Activated CD8-positive, alpha-beta memory T cell treated with anti-CD3 and anti-CD28 coated beads, Interleukin-2, amount 50 U/mL, for 1 hour (primary cell): ENCODE measurements around the gene REG3G.
"Not testable (repeated sequence)": the region's sequence is repeated elsewhere in the genome, so short reads cannot be mapped to it uniquely, and the experiment has no call there.

Source experiments
- DNase-seq: peaks from one replicate; pipeline ENCODE4 v3.0.0-alpha.2; 2020; ENCODE audit errors: extremely low read depth

Gene REG3G

DNA sequence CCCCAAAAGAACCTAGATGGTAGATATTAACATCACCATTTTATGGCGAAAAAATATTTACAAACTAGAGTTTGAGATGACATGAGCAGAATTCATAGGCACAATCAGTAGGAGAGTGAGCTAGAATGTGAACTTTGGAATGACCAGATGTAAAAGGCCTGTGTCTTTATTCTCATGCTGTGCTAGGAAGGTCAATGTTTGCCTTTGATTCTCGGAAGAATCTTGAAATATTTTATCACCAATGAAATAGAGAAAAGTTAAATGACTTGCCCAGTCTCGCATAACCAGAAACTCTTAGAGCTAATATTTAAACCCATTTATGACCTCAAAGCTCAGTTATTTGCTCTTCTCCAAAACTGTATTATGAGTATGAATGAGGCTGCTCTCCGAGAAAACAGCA, 9.2 kb upstream of the REG3G start:
- no peak for DNase-seq

DNA sequence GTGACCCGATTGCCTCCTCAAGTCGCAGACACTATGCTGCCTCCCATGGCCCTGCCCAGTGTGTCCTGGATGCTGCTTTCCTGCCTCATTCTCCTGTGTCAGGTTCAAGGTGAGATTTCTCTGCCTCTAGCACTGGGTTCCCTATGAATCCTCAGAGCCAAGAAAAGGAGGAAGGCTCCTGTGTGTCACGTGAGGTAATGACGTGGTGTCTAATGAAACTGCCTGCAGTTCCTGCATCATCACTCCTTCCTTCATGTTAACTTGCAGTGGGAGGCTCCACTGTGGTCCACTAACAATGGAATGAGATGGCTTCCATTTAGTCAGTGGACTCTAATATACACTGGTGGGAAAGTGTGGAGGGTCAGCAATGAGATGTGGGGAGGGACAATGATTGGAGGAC, 559 bp downstream of the REG3G start:
- DNase-seq: no peak

DNA sequence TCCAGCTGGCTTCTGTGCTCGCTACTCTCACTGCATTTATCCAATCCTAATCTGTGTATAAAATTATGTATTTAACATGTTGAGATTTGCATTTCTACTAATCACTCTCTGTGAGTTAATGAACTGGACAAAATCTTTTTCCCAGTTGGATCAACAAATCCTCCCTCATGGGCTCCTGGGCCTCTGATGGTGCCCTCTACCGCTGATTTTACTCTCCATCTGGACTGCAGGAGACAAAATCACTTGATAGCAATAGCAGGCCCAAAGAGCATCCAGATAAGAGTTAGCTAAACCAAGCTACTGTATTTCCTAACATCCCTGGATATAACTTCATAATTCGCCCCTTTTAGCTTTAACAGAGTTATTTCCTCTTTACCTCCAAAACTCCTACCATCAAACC, 14.4 kb downstream of the REG3G start:
- no peak for DNase-seq

DNA sequence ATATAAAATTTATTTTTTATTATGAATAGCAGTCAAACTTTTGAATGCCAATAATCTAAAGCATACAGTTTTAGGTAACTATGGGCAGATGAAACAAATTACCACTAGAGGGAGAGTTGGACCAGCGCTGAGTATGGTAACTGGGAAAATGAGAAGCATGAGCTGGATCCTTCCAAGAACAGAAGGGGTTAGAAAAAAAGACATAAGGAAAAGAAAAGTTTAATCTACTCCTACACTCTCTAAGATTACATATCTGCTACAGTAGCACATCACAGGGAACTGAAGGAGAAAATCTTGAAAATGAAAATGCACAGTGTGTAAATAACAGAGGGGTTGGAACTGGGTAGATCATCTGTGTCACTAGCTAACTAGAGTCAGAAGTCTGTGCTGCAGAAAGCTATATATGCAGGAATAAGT, 15.5 kb downstream of the REG3G start:
- no peak for DNase-seq

DNA sequence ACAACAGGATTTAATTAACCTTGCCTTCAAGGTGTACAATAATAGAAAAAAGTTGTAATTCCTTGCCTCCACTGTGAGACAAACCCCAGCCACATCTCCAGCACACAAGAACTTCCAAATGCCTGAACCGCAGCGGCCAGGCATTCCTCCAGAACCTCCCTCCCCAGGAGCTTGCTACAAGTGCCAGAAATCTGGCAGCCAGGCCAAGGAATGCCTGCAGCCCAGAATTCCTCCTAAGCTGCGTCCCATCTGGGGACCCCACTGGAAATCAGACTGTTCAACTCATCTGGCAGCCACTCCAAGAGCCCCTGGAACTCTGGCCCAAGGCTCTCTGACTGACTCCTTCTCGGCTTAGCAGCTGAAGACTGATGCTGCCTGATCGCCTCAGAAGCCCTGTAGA, 28.0 kb downstream of the REG3G start:
- DNase-seq: not testable (repeated sequence)

DNA sequence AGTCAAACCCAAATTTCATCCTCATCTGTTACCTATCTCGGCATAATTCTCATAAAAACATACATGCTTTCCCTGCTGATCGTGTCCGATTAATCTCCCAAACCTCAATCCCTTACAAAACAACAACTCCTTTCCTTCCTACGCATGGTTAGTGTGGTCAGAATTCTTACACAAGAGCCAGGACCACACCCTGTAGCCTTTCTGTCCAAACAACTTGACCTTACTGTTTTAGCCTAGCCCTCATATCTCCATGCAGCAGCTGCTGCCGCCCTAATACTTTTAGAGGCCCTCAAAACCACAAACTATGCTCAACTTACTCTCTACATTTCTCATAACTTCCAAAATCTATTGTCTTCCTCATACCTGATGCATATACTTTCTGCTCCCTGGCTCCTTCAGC, 29.3 kb downstream of the REG3G start:
- DNase-seq: not testable (repeated sequence)

DNA sequence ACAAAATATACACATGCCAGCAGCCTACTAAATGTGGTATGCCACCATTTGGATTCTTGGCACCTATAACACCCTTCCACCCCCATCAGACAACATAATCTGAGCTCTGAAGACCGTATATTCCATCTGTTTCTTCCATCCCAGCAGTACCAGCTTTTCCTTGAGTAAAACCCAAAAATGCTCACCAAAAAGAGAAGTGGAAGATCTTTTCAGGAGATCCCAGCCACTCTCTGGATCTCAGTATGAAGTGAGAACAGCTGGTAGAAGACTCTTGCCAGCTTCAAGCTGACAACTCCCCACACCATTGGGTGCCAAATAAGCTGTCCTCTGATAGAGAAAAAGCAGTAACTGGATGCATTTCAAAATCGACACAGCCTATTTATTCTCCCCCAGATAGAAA, 39.7 kb downstream of the REG3G start:
- DNase-seq: no peak

DNA sequence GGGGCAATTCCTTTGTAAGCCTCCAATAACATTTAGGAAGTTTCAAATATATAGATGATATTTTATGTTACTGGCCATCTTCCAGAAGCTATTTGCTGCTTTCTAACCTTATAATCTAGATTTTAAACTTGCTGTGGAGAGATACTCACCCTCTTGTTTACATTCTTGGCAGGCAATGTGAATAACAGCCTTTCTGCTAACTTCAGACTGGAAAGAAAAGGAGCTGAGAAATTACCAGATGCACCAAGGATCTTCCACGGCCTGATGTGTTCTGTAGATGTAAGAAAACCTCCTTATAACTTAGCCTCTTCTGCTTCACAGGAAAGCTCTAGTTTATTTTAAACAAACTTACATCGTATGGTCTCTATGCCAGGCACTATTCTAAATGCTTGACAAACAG, 45.6 kb downstream of the REG3G start:
- no peak for DNase-seq
